K562 (cell line): Measurements from ENCODE around the gene MECR. TPM values are rescaled to one million over a fixed set of nuclear protein-coding genes. Genes with fewer than 3 reads are reported as not detected.

ENCODE experiments used
- ARNT ChIP-seq, 2 experiments: fragments of 450-650 bp; IDR thresholded peaks; 2 replicates each; pipeline ENCODE4 v1.6.1; 2016; ENCODE audit warnings: mild to moderate bottlenecking in 1 of 2
- CC2D1A ChIP-seq: fragments of 450-650 bp; IDR thresholded peaks from 2 replicates; pipeline ENCODE4 v1.6.1; 2017; ENCODE audit warnings: mild to moderate bottlenecking
- CEBPB ChIP-seq: fragments of 450-650 bp; IDR thresholded peaks from 2 replicates; pipeline ENCODE4 v1.6.1; 2016; ENCODE audit warnings: missing genetic modification characterization, missing compliant biosample characterization
- CREB1 ChIP-seq, 2 experiments: sonication (generic) in 1 of 2; formaldehyde crosslinking in 1 of 2; IDR thresholded peaks; 2 replicates each; pipeline versions ENCODE4 v1.6.1 to v1.8.0; 2012 to 2022; ENCODE audit warnings: inconsistent platforms in 1 of 2, mild to moderate bottlenecking in 1 of 2, missing genetic modification reagents in 1 of 2, moderate library complexity in 1 of 2
- CTBP1 ChIP-seq: fragments of 450-650 bp; IDR thresholded peaks from 2 replicates; pipeline ENCODE4 v1.6.1; 2016; ENCODE audit warnings: borderline replicate concordance
- FIP1L1 ChIP-seq: fragments of 200-400 bp; formaldehyde crosslinking; IDR thresholded peaks from 2 replicates; pipeline ENCODE4 v1.6.1; 2018; ENCODE audit warnings: mild to moderate bottlenecking, low read depth, low read length; ENCODE audit not compliant: poor library complexity, severe bottlenecking
- FOSL1 ChIP-seq: fragments of 200-800 bp; sonication (Bioruptor generic); conservative IDR thresholded peaks from 2 replicates; pipeline ENCODE4 v1.6.1; 2016; ENCODE audit warnings: missing genetic modification characterization, missing compliant biosample characterization
- FOXM1 ChIP-seq, 2 experiments: fragments of 450-650 bp in 1 of 2; sonication (generic) in 1 of 2; formaldehyde crosslinking in 1 of 2; IDR thresholded peaks; 2 replicates each; pipeline versions ENCODE4 v1.6.1 to v1.9.0; 2017 to 2022; ENCODE audit warnings: low read depth in 2 of 2, mild to moderate bottlenecking in 2 of 2, missing genetic modification reagents in 1 of 2, moderate library complexity in 1 of 2
- HEY1 ChIP-seq: fragments of 250-450 bp; sonication (Bioruptor Pico); IDR thresholded peaks from 2 replicates; pipeline ENCODE4 v1.5.0; 2020; ENCODE audit warnings: mild to moderate bottlenecking, moderate library complexity, borderline replicate concordance
- L3MBTL2 ChIP-seq: fragments of 450-650 bp; IDR thresholded peaks from 2 replicates; pipeline ENCODE4 v1.6.1; 2016; ENCODE audit warnings: mild to moderate bottlenecking, moderate library complexity
- NBN ChIP-seq: fragments of 450-650 bp; IDR thresholded peaks from 2 replicates; pipeline ENCODE4 v1.6.1; 2016; ENCODE audit warnings: low read depth, mild to moderate bottlenecking
- ZBTB43 ChIP-seq: sonication (generic); formaldehyde crosslinking; IDR thresholded peaks from 2 replicates; pipeline ENCODE4 v1.8.0; 2023; ENCODE audit warnings: mild to moderate bottlenecking, missing genetic modification reagents
- ZFP36 ChIP-seq: fragments of 150-350 bp; IDR thresholded peaks from 2 replicates; pipeline ENCODE4 v1.6.1; 2018; ENCODE audit warnings: low read length, low read depth; ENCODE audit not compliant: partially characterized antibody
- ZNF239 ChIP-seq: fragments of 250-450 bp; sonication (Bioruptor Pico); IDR thresholded peaks from 2 replicates; pipeline ENCODE4 v1.4.0; 2020; ENCODE audit warnings: mild to moderate bottlenecking
- ZNF316 ChIP-seq: fragments of 450-650 bp; IDR thresholded peaks from 2 replicates; pipeline ENCODE4 v1.6.1; 2016
- polyA plus RNA-seq, 8 experiments: library from polyadenylated mRNA; depleted of rRNA in 4 of 8; stranded (reverse) in 5 of 8; unstranded in 3 of 8; fragments of >200 nt; fragmentation: Nextera tagmentation in 2 of 8; fragmentation: Illumina TruSeq in 1 of 8; extraction: Ambion mirVana in 2 of 8; extraction: Trizol in 1 of 8; gene quantifications; 2 replicates each; pipeline versions ENCODE4 v1.2.1 to v1.2.3, GENCODE V29; 2011 to 2014; ENCODE audit warnings: inconsistent platforms in 1 of 8, missing spikeins in 1 of 8
- total RNA-seq, 7 experiments: library from RNA; depleted of rRNA in 6 of 7; stranded (reverse); fragments of >200 nt in 6 of 7; fragmentation: Illumina TruSeq in 2 of 7; extraction: Trizol in 2 of 7; gene quantifications; 2 replicates each; pipeline versions ENCODE4 v1.2.1 to v1.2.3, GENCODE V29; 2011 to 2021; ENCODE audit warnings: low replicate concordance in 1 of 7
- TF ChIP-seq, protein P1 (sequence below): fragments of 450-650 bp; IDR thresholded peaks from 2 replicates; pipeline ENCODE4 v1.6.1; 2016
- TF ChIP-seq, protein P2 (sequence below): sonication (generic); IDR thresholded peaks from 2 replicates; pipeline ENCODE4 v1.6.1; 2016
- TF ChIP-seq, protein P3 (sequence below): fragments of 200-800 bp; sonication (Bioruptor generic); IDR thresholded peaks from 2 replicates; pipeline ENCODE4 v1.6.1; 2016; ENCODE audit warnings: missing genetic modification characterization, missing compliant biosample characterization
- TF ChIP-seq, protein P4 (sequence below): sonication (generic); formaldehyde crosslinking; IDR thresholded peaks from 2 replicates; pipeline ENCODE4 v1.8.1; 2023; ENCODE audit warnings: mild to moderate bottlenecking, missing genetic modification reagents

Gene MECR
- total and polyA plus RNA-seq, 9 of the 15 experiments (the other 6 are each of a cell fraction or from before 2014, with no cell fraction given), result 10.4 to 58.6 (median 42.9) TPM

DNA sequence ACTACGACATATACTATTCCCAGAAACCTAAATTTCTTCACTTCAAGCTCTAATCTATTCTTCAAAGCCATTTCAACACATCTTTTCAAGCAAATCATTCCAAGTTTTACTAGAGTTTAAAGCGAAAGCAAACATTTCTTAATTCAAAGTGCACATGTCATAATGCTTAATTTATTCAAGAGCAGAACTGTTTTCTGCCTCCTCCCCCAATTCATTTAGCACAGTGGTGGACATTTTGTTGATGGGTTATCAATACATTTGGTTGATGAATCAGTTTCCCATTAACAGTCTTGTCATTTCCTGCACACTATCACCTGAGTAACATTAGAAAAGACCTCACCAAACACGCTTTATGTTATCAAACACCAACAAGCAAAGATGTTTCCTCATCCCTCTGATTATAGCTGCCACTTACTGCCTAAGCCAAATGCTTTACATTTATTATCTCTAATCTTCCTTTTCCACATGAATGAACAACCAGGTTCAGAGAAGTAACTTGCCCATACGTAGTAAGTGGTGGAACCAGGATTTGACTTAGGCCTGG, 51.0 kb downstream of the MECR start (continued):
- TF ChIP-seq, protein P1, sequence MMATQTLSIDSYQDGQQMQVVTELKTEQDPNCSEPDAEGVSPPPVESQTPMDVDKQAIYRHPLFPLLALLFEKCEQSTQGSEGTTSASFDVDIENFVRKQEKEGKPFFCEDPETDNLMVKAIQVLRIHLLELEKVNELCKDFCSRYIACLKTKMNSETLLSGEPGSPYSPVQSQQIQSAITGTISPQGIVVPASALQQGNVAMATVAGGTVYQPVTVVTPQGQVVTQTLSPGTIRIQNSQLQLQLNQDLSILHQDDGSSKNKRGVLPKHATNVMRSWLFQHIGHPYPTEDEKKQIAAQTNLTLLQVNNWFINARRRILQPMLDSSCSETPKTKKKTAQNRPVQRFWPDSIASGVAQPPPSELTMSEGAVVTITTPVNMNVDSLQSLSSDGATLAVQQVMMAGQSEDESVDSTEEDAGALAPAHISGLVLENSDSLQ, result peak; percentile 78
- TF ChIP-seq ZBTB43 (CRISPR knock-in tag), result no peak
- 0 out of 2 replicates have a peak, but pooled peaks have one; percentile 22 for TF ChIP-seq HEY1
- TF ChIP-seq, protein P2, sequence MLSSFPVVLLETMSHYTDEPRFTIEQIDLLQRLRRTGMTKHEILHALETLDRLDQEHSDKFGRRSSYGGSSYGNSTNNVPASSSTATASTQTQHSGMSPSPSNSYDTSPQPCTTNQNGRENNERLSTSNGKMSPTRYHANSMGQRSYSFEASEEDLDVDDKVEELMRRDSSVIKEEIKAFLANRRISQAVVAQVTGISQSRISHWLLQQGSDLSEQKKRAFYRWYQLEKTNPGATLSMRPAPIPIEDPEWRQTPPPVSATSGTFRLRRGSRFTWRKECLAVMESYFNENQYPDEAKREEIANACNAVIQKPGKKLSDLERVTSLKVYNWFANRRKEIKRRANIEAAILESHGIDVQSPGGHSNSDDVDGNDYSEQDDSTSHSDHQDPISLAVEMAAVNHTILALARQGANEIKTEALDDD, result peak; percentile 98
- TF ChIP-seq CEBPB (tag), result peak; percentile 68
- TF ChIP-seq CREB1 (IDR thresholded peaks at IDR 0.05), result peak; percentile 26; the same call in 1 of the 2 replicates
- TF ChIP-seq CREB1 (CRISPR knock-in tag; IDR thresholded peaks at IDR 0.05), result no peak
- TF ChIP-seq, protein P3, sequence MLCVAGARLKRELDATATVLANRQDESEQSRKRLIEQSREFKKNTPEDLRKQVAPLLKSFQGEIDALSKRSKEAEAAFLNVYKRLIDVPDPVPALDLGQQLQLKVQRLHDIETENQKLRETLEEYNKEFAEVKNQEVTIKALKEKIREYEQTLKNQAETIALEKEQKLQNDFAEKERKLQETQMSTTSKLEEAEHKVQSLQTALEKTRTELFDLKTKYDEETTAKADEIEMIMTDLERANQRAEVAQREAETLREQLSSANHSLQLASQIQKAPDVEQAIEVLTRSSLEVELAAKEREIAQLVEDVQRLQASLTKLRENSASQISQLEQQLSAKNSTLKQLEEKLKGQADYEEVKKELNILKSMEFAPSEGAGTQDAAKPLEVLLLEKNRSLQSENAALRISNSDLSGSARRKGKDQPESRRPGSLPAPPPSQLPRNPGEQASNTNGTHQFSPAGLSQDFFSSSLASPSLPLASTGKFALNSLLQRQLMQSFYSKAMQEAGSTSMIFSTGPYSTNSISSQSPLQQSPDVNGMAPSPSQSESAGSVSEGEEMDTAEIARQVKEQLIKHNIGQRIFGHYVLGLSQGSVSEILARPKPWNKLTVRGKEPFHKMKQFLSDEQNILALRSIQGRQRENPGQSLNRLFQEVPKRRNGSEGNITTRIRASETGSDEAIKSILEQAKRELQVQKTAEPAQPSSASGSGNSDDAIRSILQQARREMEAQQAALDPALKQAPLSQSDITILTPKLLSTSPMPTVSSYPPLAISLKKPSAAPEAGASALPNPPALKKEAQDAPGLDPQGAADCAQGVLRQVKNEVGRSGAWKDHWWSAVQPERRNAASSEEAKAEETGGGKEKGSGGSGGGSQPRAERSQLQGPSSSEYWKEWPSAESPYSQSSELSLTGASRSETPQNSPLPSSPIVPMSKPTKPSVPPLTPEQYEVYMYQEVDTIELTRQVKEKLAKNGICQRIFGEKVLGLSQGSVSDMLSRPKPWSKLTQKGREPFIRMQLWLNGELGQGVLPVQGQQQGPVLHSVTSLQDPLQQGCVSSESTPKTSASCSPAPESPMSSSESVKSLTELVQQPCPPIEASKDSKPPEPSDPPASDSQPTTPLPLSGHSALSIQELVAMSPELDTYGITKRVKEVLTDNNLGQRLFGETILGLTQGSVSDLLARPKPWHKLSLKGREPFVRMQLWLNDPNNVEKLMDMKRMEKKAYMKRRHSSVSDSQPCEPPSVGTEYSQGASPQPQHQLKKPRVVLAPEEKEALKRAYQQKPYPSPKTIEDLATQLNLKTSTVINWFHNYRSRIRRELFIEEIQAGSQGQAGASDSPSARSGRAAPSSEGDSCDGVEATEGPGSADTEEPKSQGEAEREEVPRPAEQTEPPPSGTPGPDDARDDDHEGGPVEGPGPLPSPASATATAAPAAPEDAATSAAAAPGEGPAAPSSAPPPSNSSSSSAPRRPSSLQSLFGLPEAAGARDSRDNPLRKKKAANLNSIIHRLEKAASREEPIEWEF, result peak; percentile 92
- peak; percentile 35; the same call in 1 of the 2 replicates for TF ChIP-seq NBN
- TF ChIP-seq ARNT (IDR thresholded peaks at IDR 0.05), result peak in 1 of 2 experiments; percentile 41; a peak in 2 of 4 replicates
- TF ChIP-seq ZNF239 (CRISPR knock-in tag), result no peak
- no peak for TF ChIP-seq ZFP36
- no peak for TF ChIP-seq FIP1L1
- TF ChIP-seq, protein P4, sequence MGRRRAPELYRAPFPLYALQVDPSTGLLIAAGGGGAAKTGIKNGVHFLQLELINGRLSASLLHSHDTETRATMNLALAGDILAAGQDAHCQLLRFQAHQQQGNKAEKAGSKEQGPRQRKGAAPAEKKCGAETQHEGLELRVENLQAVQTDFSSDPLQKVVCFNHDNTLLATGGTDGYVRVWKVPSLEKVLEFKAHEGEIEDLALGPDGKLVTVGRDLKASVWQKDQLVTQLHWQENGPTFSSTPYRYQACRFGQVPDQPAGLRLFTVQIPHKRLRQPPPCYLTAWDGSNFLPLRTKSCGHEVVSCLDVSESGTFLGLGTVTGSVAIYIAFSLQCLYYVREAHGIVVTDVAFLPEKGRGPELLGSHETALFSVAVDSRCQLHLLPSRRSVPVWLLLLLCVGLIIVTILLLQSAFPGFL (CRISPR knock-in tag), result no peak
- TF ChIP-seq L3MBTL2, result peak; percentile 51
- peak; percentile 38; the same call in 1 of the 2 replicates for TF ChIP-seq FOXM1 (IDR thresholded peaks at IDR 0.05; ENCODE audit: low read depth)
- TF ChIP-seq FOXM1 (CRISPR knock-in tag; IDR thresholded peaks at IDR 0.05; ENCODE audit: low read depth), result no peak
- TF ChIP-seq ZNF316, result no peak
- TF ChIP-seq CC2D1A, result peak; percentile 28; the same call in 1 of the 2 replicates
- peak; percentile 70; the same call in 1 of the 2 replicates for TF ChIP-seq CTBP1
- peak; percentile 46; the same call in 1 of the 2 replicates for TF ChIP-seq FOSL1 (tag)
